Uterus (tissue), 2 donors: ENCODE results near the gene SMIM20.

Source experiments
- POLR2A ChIP-seq, 2 donors: fragments of 450-650 bp; IDR thresholded peaks; one replicate each; pipeline ENCODE4 v1.6.1; 2016; ENCODE audit warnings: antibody characterized with exemption in 2 of 2, mild to moderate bottlenecking in 1 of 2, moderate library complexity in 1 of 2
- TF ChIP-seq, protein P1 (sequence below), 4 experiments: fragments of 200-600 bp in 2 of 4; fragments of 450-650 bp in 2 of 4; sonication (generic) in 2 of 4; IDR thresholded peaks; one replicate each; pipeline ENCODE4 v1.5.1; 2016 to 2019; ENCODE audit warnings: antibody characterized with exemption in 4 of 4, mild to moderate bottlenecking in 2 of 4, moderate library complexity in 1 of 4

DNA sequence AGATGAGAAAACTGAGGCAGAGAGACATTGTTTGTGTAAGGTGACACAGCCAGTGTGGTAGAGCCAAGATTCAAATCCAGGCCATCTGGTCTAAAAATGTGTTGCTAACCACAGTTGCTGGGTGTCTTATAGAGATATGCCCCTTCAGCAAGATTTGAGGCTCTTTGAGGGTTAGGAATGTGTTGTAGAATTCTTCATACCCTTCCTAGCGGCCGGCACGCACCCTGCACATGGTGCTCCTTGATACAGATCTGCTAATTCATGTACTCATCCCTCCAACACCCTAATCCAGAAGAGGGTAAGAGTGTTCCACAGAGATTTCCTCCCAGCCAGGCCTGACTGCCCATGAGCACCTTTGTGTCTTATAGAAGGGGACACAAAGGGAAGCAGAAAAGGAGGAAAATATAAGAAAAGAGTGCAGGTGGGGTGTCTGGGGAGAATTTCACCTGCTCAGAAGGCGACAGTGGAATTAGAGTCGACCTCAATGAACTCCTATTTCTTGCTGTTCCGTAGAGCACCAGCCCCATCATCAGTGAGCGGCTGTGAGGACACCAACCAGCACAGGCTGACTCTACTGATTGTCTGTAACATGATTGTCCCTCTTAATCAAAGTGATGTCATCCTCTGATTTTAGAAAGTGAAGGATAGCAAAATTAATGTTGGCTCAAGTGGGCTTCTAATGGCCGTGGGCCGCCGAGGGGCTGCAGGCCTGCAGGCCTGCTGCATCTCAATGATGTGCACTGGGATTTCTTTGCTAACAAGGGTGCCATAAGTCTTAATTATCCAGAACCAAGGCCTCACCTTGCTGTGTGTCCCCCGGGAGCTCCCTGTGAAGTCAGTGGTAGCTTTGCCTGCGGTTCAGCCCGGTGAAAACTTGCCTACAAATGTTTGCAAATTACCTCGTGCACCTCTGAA, 24.2 kb upstream of the SMIM20 start:
- TF ChIP-seq, protein P1, sequence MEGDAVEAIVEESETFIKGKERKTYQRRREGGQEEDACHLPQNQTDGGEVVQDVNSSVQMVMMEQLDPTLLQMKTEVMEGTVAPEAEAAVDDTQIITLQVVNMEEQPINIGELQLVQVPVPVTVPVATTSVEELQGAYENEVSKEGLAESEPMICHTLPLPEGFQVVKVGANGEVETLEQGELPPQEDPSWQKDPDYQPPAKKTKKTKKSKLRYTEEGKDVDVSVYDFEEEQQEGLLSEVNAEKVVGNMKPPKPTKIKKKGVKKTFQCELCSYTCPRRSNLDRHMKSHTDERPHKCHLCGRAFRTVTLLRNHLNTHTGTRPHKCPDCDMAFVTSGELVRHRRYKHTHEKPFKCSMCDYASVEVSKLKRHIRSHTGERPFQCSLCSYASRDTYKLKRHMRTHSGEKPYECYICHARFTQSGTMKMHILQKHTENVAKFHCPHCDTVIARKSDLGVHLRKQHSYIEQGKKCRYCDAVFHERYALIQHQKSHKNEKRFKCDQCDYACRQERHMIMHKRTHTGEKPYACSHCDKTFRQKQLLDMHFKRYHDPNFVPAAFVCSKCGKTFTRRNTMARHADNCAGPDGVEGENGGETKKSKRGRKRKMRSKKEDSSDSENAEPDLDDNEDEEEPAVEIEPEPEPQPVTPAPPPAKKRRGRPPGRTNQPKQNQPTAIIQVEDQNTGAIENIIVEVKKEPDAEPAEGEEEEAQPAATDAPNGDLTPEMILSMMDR (IDR thresholded peaks at IDR 0.05): no peak
- no peak for TF ChIP-seq POLR2A (IDR thresholded peaks at IDR 0.05)
